ENCODE results near the gene ABHD17C. TPM values are rescaled to one million over a fixed set of nuclear protein-coding genes. Genes with fewer than 3 reads are reported as not detected.
A peak's percentile ranks its signal among the peaks of the same experiment; 100 is the strongest.

Gene ABHD17C
- total RNA-seq, 6 experiments from 2014 or later, result 2.0 to 5.5 (median 3.0) TPM

- H3K4me1 ChIP-seq, result no peaks in the 10 kb centered on the region
- TF ChIP-seq CTCF (IDR thresholded peaks at IDR 0.05) (no peak), POLR2A (IDR thresholded peaks at IDR 0.05) (no peak)
- intact Hi-C loops (cut with DNase I), result no loop called here
- no peaks in the 10 kb centered on the region for H3K27me3 ChIP-seq
- H3K9me3 ChIP-seq, result no peaks in the 10 kb centered on the region
- H3K4me3 ChIP-seq, result no peak overlapping the region
- ATAC-seq, result peak in 1 of 4 donors; percentile 77
- DNase-seq, result no peak
- WGBS (ENCODE audit: insufficient coverage, low coverage, low lambda C conversion rate, missing lambda C conversion rate), result 50% methylated on average over 4 of the region's 5 CpGs
- no peaks in the 10 kb centered on the region for H3K36me3 ChIP-seq
- H3K27ac ChIP-seq, result no peak overlapping the region
Observed at GRCh38 chr15:80796407-80796806, 101.3 kb downstream of the ABHD17C start.

GRCh38 chr15:80798911-80799310 lies 103.8 kb downstream of the ABHD17C start:
- WGBS (ENCODE audit: insufficient coverage, low coverage, low lambda C conversion rate, missing lambda C conversion rate), result 73% methylated on average over 3 of the region's 3 CpGs

GRCh38 chr15:80800067-80800466 lies 105.0 kb downstream of the ABHD17C start:
- Histone ChIP-seq H3K36me3 (no peaks in the 10 kb centered on the region), H3K27ac (no peak overlapping the region), H3K9me3 (no peaks in the 10 kb centered on the region), H3K4me3 (no peak overlapping the region), H3K27me3 (no peaks in the 10 kb centered on the region), H3K4me1 (no peaks in the 10 kb centered on the region)
- no peak for TF ChIP-seq CTCF (IDR thresholded peaks at IDR 0.05)
- no peak for TF ChIP-seq POLR2A (IDR thresholded peaks at IDR 0.05)
- intact Hi-C loops (cut with DNase I), result no loop called here
- no peak for DNase-seq
- 76% methylated on average over 5 of the region's 5 CpGs for WGBS (ENCODE audit: insufficient coverage, low coverage, low lambda C conversion rate, missing lambda C conversion rate)
- ATAC-seq, result no peak

More at GRCh38 chr15:80798911-80799310, 103.8 kb downstream of the ABHD17C start:
- no peaks in the 10 kb centered on the region for H3K27me3 ChIP-seq
- DNase-seq (no peak), ATAC-seq (no peak)
- TF ChIP-seq POLR2A (IDR thresholded peaks at IDR 0.05), result no peak
- TF ChIP-seq CTCF (IDR thresholded peaks at IDR 0.05), result no peak
- no peaks in the 10 kb centered on the region for H3K36me3 ChIP-seq
- H3K4me3 ChIP-seq, result no peak overlapping the region
- no peaks in the 10 kb centered on the region for H3K9me3 ChIP-seq
- intact Hi-C loops (cut with DNase I), result no loop called here
- H3K4me1 ChIP-seq, result no peaks in the 10 kb centered on the region
- no peak overlapping the region for H3K27ac ChIP-seq

GRCh38 chr15:80801891-80802680 lies 107.0 kb downstream of the ABHD17C start:
- 72% methylated on average over 8 of the region's 10 CpGs for WGBS (ENCODE audit: insufficient coverage, low coverage, low lambda C conversion rate, missing lambda C conversion rate)

More at GRCh38 chr15:80801891-80802680, 107.0 kb downstream of the ABHD17C start:
- intact Hi-C loops (cut with DNase I), result no loop called here
- Histone ChIP-seq H3K4me3 (no peak overlapping the region), H3K27ac (no peak overlapping the region), H3K27me3 (no peaks in the 10 kb centered on the region), H3K9me3 (no peaks in the 10 kb centered on the region), H3K36me3 (no peaks in the 10 kb centered on the region), H3K4me1 (no peaks in the 10 kb centered on the region)
- no peak for TF ChIP-seq CTCF (IDR thresholded peaks at IDR 0.05)
- TF ChIP-seq POLR2A (IDR thresholded peaks at IDR 0.05), result no peak
- DNase-seq, result no peak
- ATAC-seq, result no peak

Data from right lobe of liver (tissue), 6 donors.